K562 (cell line): ENCODE measurements around the gene SLC25A18. TPM values are rescaled to one million over a fixed set of nuclear protein-coding genes. Genes with fewer than 3 reads are reported as not detected.
A peak's percentile ranks its signal among the peaks of the same experiment; 100 is the strongest.

Experiments
- BRD4 ChIP-seq: fragments of 200-600 bp; sonication (generic); IDR thresholded peaks from 2 replicates; pipeline ENCODE4 v1.6.1; 2017; ENCODE audit warnings: inconsistent platforms
- ESRRB ChIP-seq: fragments of 250-450 bp; sonication (Bioruptor Pico); IDR thresholded peaks from 2 replicates; pipeline ENCODE4 v1.5.0; 2020; ENCODE audit warnings: mild to moderate bottlenecking, moderate library complexity, borderline replicate concordance
- FOXA1 ChIP-seq: fragments of 450-650 bp; IDR thresholded peaks from 2 replicates; pipeline ENCODE4 v1.6.1; 2016; ENCODE audit warnings: mild to moderate bottlenecking, borderline replicate concordance
- FOXJ2 ChIP-seq: fragments of 200-800 bp; sonication (Bioruptor generic); IDR thresholded peaks from 2 replicates; pipeline ENCODE4 v1.6.1; 2016; ENCODE audit warnings: missing genetic modification characterization, missing compliant biosample characterization
- ILF3 ChIP-seq: fragments of 450-650 bp; IDR thresholded peaks from 2 replicates; pipeline ENCODE4 v1.6.1; 2018; ENCODE audit warnings: antibody characterized with exemption, mild to moderate bottlenecking, moderate library complexity, borderline replicate concordance
- MAFF ChIP-seq: IDR thresholded peaks from 2 replicates; pipeline ENCODE4 v1.6.1; 2012; ENCODE audit warnings: low read length, improper control_type of control experiment
- MEF2A ChIP-seq: IDR thresholded peaks from 2 replicates; pipeline ENCODE4 v1.6.1; 2011; ENCODE audit warnings: low read depth, mild to moderate bottlenecking, low read length, moderate library complexity; ENCODE audit not compliant: control insufficient read depth
- MGA ChIP-seq: fragments of 450-650 bp; IDR thresholded peaks from 2 replicates; pipeline ENCODE4 v1.6.1; 2016; ENCODE audit warnings: mild to moderate bottlenecking, moderate library complexity
- NCOR1 ChIP-seq: fragments of 450-650 bp; IDR thresholded peaks from 2 replicates; pipeline ENCODE4 v1.6.1; 2016; ENCODE audit warnings: mild to moderate bottlenecking, moderate library complexity
- POLR2AphosphoS2 ChIP-seq: IDR thresholded peaks from 2 replicates; pipeline ENCODE4 v1.6.1; 2012; ENCODE audit warnings: low read length, improper control_type of control experiment
- ZBTB5 ChIP-seq: fragments of 450-650 bp; IDR thresholded peaks from 2 replicates; pipeline ENCODE4 v1.6.1; 2017; ENCODE audit warnings: antibody characterized with exemption
- polyA plus RNA-seq, 8 experiments: library from polyadenylated mRNA; depleted of rRNA in 4 of 8; stranded (reverse) in 5 of 8; unstranded in 3 of 8; fragments of >200 nt; fragmentation: Nextera tagmentation in 2 of 8; fragmentation: Illumina TruSeq in 1 of 8; extraction: Ambion mirVana in 2 of 8; extraction: Trizol in 1 of 8; gene quantifications; 2 replicates each; pipeline versions ENCODE4 v1.2.1 to v1.2.3, GENCODE V29; 2011 to 2014; ENCODE audit warnings: inconsistent platforms in 1 of 8, missing spikeins in 1 of 8
- total RNA-seq, 7 experiments: library from RNA; depleted of rRNA in 6 of 7; stranded (reverse); fragments of >200 nt in 6 of 7; fragmentation: Illumina TruSeq in 2 of 7; extraction: Trizol in 2 of 7; gene quantifications; 2 replicates each; pipeline versions ENCODE4 v1.2.1 to v1.2.3, GENCODE V29; 2011 to 2021; ENCODE audit warnings: low replicate concordance in 1 of 7
- TF ChIP-seq, protein P1 (sequence below), 2 experiments: fragments of 450-650 bp; conservative IDR thresholded peaks; 2 replicates each; pipeline ENCODE4 v1.6.1; 2017; ENCODE audit warnings: mild to moderate bottlenecking in 2 of 2, moderate library complexity in 2 of 2

SLC25A18 gene
- total and polyA plus RNA-seq, 9 of the 15 experiments (the other 6 are each of a cell fraction or from before 2014, with no cell fraction given) = 0.04 TPM; not detected in 8

GRCh38 chr22:17639247-17639741, 76.0 kb downstream of the SLC25A18 start (continued):
- TF ChIP-seq ESRRB (CRISPR knock-in tag) = 0 out of 2 replicates have a peak, but pooled peaks have one; percentile 8
- TF ChIP-seq ZBTB5 = 0 out of 2 replicates have a peak, but pooled peaks have one; percentile 7
- TF ChIP-seq, protein P1, sequence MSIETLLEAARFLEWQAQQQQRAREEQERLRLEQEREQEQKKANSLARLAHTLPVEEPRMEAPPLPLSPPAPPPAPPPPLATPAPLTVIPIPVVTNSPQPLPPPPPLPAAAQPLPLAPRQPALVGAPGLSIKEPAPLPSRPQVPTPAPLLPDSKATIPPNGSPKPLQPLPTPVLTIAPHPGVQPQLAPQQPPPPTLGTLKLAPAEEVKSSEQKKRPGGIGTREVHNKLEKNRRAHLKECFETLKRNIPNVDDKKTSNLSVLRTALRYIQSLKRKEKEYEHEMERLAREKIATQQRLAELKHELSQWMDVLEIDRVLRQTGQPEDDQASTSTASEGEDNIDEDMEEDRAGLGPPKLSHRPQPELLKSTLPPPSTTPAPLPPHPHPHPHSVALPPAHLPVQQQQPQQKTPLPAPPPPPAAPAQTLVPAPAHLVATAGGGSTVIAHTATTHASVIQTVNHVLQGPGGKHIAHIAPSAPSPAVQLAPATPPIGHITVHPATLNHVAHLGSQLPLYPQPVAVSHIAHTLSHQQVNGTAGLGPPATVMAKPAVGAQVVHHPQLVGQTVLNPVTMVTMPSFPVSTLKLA (conservative IDR thresholded peaks at IDR 0.05) = 0 out of 4 replicates have a peak, but pooled peaks have one; percentile 2 to 15
- 0 out of 2 replicates have a peak, but pooled peaks have one; percentile 72 for TF ChIP-seq ILF3
- peak; percentile 46; the same call in 1 of the 2 replicates for TF ChIP-seq BRD4
- TF ChIP-seq MGA = peak; percentile 20; the same call in 1 of the 2 replicates
- no peak for TF ChIP-seq MEF2A
- TF ChIP-seq FOXJ2 = 0 out of 2 replicates have a peak, but pooled peaks have one; percentile 27
- TF ChIP-seq NCOR1 = 0 out of 2 replicates have a peak, but pooled peaks have one; percentile 12
- 0 out of 2 replicates have a peak, but pooled peaks have one; percentile 32 for TF ChIP-seq POLR2AphosphoS2
- TF ChIP-seq MAFF = peak; percentile 25; the same call in 1 of the 2 replicates
- TF ChIP-seq FOXA1 = peak; percentile 43; the same call in 1 of the 2 replicates
